GM18511 (cell line): Measurements from ENCODE around the gene KIF18A.
"Not testable (repeated sequence)": the region's sequence is repeated elsewhere in the genome, so short reads cannot be mapped to it uniquely, and the experiment has no call there.

ENCODE experiments used
- ATAC-seq: cut with Tn5 transposase; IDR thresholded peaks from one replicate; pipeline ENCODE4 v1.9.1; 2021; ENCODE audit warnings: mild to moderate bottlenecking, moderate library complexity; ENCODE audit not compliant: unreplicated experiment

KIF18A gene

DNA sequence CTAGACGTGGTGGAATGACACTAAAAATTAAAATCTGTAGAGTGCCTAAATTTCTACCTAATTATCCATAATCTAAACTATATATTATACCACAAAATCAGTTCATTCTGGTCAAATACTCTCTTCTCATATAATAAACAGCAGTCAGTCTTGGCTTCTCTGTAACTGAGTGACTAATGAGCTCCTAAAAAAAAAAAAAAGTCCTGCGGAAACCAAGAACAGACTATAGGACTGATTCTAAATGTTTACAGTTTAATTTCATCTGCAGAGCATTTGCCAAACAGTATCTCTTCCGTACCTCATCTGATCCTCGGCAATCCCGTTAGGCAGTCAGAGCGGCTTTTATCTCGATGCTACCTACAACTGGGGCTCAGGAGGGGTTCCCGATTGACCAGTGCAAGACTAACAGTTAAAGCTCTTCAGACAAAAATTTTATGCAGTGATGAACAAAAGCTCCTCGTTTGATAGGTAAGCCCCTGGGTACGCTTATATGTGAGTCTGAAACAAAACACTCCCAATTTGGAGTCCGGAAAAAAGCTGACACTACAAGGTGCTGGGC lies 686 bp downstream of the KIF18A start:
- peak; percentile 1 for ATAC-seq

DNA sequence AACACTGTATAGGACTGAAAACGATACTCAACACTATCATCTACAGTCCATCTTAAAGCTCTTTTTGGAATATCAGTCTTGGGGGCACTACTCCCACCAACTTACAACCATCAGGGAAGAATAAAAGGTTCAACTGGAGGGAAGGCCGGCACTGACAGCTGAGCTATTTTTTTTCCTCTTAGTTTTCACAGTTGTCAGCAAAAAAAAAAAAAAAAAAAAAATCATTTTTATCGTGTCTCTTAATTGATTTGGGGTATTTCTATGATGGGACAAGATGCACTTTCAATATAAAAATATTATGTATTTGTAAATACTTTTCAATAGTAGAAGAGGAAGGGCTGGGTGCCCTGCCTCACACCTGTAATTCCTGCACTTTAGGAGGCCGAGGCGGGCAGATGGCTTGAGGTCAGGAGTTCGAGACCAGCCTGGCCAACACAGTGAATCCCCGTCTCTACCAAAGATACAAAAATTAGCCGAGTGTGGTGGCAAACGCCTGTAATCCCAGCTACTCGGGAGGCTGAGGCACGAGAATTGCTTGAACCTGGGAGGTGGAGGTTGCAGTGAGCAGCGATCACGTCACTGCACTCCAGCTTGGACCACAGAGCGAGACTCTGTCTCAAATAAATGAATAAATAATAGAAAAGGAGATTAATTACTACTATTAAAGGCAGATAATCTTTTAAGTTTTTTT lies 1.5 kb downstream of the KIF18A start:
- no peak for ATAC-seq

DNA sequence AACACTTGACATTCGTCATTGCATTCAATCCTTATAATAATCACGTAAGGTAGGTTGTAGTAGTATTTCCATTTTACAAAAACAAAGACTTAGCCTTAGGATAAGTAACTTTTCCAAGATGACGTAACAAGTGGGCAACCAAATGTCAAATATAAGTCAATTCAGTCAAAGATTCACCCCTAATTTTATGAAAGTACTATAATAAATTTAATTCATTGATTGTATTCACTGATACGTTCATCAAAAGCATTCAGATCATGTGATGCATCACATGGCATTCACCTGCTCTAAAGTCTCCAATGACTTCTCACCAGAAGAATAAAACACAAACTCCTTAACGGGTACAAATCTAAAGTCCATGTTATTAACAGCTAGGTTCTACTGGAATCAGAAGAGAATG lies 2.1 kb downstream of the KIF18A start:
- no peak for ATAC-seq

DNA sequence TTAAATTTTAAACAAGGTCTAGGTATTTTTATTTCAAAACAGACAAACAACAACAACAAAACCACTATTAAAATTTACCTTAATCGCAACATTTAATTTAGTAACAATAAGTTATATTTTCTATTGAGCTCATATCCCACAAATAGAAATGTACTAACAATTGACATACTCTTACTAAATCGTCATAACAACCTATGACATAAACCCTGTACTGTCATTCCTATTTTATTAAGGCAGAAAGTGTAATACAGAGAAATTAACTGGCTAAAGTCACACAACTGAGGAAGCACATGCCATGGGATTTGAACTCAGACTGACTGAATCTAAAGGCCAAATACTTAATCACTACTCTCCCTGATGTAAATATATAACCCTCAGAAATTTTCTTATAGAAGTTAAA lies 3.0 kb downstream of the KIF18A start:
- ATAC-seq = no peak

DNA sequence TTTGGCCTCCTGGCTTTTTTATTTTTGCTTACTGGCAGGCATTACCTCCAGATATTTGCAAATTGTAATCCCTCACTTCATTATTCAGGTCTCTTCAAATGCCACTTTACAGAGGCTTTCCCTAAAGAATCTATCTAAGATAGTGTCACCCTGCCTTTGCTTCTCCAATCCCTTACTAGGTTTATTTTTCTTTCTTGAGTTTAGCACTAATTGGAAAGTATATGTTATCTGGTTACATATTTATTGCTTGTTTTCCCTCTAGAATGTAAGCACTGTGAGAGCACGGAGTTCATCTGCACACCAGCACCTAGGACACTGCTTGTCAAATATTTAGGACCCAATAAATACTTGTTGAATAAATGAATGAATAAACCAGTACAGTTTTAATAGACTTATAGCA lies 3.5 kb downstream of the KIF18A start:
- no peak for ATAC-seq

DNA sequence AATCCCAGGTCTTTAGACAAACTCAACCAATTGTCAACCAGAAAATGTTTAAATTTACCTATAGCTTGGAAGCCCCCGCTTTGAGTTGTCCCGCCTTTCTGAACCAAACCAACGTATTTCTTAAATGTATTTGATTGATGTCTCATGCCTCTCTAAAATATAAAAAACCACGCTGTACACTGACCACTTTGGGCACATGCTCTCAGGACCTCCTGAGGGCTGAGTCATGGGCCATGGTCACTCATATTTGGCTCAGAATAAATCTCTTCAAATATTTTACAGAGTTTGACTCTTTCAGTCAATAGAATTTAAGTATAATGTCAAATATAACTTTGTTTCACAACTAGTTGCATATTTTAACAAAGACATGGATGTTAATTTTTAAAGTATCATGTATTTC lies 5.7 kb downstream of the KIF18A start:
- not testable (repeated sequence) for ATAC-seq

DNA sequence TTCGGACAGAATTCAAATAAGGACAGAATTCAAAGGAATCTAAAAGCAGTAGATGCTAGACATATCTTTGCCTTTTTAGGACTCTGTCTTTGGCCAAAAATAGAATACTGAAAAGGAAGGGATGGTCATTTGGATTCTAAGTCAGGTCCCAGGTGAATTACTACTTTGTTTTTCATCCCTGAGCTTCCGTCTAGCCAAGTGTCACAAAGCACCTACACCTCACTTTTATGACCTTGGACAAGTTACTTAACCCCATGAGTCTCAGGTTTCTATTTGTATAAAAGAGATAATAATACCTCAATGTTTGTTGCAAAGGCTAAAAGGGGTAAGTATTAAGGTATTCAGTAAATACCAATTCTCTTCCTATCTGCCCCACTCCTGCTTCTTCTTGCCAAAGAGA lies 7.3 kb downstream of the KIF18A start:
- ATAC-seq = no peak

DNA sequence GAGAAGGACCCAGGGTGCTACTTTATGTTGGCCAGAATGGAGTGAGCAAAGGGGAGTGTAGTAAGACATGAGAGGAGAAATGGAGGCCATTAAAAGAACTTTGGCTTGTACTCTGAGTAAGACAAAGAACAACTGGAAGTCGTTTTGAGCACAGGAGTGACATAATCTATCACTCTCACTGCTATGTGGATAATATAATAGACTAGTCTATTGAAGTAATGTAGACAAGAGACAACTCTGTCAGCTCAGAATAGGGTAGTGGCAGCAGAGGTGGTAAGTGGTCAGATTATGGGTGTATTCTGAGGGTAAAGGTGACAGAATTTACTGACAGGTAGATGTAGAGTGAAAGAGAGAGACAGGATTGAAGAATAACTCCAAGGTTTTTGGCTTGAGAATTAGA lies 8.2 kb downstream of the KIF18A start:
- no peak for ATAC-seq

DNA sequence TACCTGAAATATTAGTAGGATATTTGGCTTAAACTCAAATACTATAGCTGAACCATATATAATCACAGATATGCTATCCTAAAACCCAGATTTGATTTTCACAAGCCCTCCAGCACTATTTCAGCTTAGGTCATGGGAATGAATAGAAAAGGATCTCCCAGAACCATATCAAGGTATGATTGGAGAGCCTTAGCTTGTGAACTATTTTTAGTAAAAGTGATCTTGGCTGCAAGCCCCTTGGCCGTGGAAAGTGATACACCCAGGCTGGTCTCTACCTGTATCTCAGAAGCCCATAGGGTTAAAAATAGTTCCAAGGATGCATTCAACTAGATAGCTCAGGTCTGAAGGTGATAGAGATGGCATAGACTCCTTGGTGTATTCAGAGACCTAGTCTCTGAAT lies 9.7 kb downstream of the KIF18A start:
- no peak for ATAC-seq

DNA sequence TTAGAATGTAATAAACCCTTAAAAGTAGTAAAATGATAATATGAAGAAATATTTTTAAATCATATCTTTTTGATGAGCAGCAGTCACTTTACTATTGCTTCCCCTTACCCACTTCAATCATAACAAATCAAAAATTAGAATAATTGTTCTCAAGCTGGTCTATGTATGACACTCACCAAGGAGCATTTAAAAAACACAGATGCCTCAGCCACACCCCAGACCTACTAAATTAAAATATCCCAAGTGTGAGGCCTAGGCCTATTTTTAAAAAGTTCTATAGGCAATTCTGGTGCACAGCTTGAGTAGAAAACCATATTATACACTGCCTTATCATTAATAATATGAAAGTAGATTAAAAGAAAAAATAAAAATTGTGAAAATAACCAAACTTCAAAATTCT lies 15.2 kb downstream of the KIF18A start:
- no peak for ATAC-seq

DNA sequence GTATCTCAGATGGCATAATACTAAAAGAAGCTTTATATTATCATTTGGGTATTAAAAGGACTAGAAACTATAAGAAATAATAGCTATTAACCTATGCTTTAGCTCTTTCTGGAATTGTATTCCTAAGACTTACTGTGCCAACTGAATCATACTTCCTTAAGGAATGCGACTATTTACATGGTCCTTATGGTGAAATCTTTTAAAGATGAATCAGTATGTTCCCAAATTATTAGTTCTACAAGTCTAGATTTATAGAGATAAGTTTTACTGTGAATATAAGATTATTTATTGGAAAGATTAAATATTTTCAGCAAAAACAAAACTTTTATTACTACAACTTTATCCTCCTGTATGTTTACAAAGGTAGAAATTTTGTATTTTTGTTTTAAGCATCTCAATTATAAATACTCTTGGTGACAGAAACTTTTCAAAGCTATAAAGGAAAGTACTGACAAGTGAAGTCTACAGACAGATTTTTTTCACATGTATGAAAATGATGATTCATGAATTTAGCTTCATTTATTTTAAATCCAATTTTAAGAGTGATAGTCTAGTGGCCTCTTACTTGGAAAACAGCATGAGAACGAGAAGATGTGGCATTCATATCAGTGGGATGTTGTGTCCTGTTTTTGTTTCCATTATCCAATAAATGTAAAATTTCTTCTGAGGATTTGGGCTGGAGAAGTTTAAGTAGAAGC lies 17.8 kb downstream of the KIF18A start:
- ATAC-seq = no peak

DNA sequence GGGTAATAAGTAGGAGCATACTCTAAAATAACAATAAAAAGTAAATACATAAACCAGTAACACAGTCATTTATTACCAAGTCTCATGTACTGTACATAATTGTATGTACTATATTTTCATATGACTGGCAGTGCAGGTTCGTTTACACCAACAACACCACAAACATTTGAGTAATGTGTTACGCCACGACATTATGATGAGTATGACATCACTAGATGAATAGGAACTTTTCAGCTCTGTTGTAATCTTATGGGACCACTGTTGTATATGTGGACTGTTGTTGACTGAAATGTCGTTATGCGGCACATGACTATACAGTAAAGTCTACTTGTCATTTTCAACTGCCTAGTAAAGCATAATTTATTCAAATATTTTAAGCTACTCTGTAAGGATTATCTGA lies 18.6 kb downstream of the KIF18A start:
- no peak for ATAC-seq

DNA sequence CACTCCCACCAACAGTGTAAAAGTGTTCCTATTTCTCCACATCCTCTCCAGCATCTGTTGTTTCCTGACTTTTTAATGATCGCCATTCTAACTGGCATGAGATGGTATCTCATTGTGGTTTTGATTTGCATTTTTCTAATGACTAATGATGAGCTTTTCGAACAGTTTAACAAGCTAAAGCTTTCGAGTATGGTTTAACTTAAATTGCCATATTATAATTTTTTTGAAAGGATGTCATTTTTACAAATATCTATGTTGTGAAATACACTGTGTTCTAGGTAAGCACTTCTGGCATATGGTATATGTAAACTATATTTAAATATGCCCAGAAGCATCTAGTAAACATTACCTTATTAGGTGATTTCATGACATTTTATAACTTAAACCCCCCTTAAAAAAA lies 20.3 kb downstream of the KIF18A start:
- ATAC-seq = not testable (repeated sequence)

DNA sequence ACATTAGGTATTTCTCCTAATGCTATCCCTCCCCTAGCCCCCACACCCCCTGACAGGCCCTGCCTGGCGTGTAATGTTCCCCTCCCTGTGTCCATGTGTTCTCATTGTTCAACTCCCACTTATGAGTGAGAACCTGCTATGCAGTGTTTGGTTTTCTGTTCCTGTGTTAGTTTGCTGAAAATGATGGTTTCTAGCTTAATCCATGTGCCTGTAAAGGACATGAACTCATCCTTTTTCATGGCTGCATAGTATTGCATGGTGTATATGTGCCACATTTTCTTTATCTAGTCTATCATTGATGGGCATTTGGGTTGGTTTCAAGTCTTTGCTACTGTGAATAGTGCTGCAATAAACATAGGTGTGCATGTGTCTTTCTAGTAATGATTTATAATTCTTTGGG lies 20.8 kb downstream of the KIF18A start:
- ATAC-seq = not testable (repeated sequence)

DNA sequence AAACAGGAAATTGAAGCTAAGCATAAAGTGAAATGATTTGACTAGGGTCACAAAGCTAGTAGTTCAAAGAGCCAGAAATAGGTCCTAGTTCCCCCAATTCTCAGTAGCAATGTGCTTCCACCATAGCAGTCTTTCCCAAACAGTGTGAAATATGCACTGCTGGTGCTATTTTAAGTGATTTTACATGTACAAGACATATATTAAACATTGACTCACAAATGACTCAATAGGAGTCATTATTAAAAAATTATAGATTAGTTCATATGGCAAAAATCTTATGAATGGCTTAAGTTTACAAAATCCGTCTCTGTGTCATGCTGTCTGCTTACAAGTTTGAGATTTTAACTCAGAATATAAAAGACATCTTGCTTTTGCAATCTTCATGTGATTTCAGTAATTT lies 21.4 kb downstream of the KIF18A start:
- no peak for ATAC-seq

DNA sequence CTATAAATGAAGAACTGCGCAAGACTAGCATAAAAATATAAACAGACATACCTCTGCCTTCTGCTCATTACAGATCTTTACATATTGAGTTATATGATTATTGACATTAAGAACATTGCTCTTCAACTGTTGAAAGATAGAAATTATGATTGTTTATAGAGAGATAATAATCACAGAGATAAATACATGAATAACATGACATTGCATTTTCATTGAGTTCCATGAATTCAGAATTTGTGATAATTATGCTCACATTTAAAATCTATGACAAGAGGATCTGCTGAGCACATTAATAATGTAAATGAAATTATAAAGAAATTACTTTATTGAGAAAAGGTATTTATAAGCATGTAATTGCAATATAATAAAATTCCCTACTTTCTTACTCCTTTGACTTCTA lies 24.8 kb downstream of the KIF18A start:
- ATAC-seq = no peak

DNA sequence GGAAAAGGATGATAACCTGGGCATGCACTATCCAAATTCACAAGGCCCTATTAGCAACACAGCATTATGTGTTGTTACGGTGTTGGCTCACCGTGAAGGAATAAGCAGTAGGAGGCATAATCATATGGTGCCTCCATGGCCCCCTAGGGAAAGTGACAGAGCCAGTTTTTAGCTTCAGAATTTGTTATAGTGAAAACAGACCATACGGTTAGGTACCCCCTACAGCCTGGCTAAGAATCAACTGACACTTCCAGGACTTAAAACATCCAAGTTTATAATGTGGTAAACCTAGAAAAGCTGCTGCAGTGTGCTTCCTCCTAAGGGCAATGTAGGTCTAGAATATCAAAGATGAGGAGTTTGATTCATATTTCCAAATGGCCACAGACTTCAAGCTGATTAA lies 30.4 kb downstream of the KIF18A start:
- ATAC-seq = no peak

DNA sequence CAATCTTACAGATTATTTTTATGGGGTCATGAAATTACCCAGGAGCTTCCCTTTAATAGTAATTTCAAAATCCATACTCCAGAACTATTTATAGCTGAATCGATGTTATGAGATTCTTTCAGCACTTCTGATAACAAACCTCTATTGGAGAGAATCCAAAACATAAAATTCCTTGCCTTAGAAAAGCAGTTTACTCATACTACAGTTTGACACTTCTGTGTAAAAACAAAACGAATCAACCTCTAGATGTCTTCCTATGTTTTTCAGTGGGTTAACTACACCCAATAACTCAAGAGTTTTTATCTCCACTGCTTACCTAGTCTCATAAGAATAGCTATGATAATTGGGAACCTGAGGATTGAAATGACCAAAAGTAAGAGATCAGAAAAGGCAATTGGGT lies 35.6 kb downstream of the KIF18A start:
- no peak for ATAC-seq

DNA sequence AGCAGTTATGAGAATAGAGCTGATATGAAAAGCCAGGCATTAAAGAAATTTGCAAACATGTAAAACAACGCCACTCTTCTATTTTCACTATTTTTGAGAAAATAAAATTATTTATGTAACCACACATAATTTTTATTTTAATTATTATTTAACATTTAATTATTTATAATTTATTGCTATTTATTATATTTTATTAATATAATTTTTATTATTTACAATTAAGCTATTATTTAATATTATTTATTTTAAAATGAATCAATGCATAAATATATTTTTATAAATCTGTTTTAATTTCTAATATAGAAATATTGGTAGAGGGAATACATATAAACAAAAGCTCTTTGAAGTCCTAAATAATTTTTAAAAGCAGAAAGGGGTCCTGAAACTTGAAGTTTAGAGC lies 36.7 kb downstream of the KIF18A start:
- ATAC-seq = no peak

DNA sequence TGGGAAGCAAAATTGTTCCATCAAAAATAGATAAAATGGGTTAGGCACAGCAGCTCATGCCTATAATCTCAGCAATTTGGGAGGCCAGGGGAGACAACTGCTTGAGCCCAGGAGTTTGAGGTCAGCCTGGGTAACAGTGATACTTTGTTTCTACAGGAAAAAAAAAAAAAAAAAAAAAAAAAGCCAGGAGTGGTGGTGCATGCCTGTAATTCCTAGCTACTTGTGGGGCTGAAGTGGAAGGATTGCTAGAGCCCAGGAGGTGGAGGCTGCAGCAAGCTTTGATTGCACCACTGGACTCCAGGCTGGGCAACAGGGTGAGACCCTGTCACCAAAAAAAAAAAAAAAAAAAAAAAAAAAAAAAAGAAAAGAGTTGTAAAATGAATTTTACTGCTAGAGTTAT lies 49.6 kb downstream of the KIF18A start:
- ATAC-seq = no peak

DNA sequence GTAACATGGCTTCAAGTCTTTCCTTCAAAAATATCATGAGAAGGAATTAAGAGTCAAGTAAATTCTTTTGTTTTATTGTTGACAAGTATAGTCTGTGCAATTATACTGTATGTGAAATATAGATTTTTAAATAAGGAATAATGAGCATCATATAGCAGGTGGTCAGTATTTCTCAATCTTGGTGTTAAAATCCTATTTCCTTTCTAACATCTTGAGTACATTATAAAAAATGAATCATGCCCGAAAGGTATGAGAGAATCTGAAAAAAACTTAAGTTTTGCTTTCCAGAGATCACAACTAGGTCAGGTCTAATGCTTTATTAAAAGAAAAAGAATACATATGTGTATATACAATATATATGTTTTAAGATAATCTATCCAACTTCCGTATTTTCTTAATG lies 53.1 kb downstream of the KIF18A start:
- ATAC-seq = no peak
